NCI-H2171 (cell line): ENCODE results near the gene LMOD1.
"Not testable (repeated sequence)": the region's sequence is repeated elsewhere in the genome, so short reads cannot be mapped to it uniquely, and the experiment has no call there.

ENCODE experiments used
- DNase-seq: peaks from one replicate; lab custom pipeline; 2025; lab: John Stamatoyannopoulos, UW

The LMOD1 gene

DNA sequence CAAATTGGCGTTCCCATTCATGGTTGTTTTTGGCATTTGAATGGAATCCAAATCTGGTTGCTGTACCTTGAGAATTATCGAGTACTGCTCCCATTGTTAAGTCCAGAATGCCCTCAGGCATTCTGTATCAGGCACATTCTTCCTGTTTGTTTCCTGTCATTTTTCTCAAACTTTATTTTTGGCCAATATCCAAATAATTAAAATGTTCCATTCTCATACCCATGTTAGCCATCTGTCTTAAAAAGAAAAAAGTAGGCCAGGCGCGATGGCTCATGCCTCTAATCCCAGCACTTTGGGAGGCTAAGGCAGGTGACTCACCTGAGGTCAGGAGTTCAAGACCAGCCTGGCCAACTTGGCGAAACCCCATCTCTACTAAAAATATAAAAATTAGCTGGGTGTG lies 86.9 kb downstream of the LMOD1 start:
- no peak for DNase-seq

GRCh38 chr1:201856722-201857121 lies 89.6 kb downstream of the LMOD1 start:
- DNase-seq: not testable (repeated sequence)

DNA sequence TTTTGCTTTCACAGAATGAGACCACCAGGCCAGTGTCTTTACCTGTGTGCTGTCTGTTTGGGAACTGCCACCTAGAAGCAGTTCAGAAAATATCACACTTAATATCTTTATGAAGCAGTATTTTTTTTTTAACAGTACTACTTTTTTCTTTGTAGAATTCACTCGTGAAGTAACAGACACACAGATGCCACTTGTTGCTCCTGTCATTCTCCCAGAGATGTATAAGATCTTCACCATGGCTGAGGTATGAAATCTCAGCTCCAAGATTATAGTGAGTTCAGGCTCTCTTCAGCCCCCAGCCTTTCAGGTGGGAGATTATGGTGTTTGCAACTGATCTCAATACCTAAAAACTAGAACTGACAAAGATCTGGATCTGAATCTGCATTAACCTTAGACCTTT lies 94.4 kb downstream of the LMOD1 start:
- DNase-seq: no peak

- DNase-seq: no peak
Observed at GRCh38 chr1:201850053-201850397, 96.3 kb downstream of the LMOD1 start.

DNA sequence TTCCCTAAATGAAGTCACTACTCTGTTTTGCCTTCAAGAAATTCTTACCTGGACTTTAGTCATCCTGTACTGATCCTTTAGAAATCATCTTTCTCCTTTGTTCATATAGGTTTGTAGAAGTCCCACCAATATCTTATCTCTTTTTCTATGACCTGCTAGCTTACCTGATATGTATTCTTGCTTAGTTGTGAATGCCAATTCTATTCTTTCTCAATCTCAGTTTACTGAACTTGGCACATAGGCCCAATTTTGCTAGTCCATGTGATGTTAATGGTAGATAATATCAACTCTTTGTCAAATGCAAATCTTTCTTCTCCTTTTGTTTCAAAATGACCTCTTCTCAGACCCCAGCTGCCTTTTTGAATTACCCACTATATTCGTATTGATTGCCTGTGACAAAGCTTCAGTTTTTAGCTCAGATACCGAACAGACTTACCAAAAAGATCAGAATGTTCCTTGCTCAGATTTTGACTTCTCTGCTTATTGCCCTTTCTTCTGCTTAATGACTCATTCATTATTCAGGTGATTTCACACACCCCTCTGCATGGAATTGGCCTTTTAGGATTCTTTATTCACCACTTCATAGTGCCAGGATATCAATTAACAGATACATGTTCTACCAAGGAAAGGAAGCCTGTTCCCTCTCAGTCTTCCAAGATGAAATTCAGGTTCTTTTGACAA lies 96.8 kb downstream of the LMOD1 start:
- no peak for DNase-seq

GRCh38 chr1:201848230-201848629 lies 98.1 kb downstream of the LMOD1 start:
- no peak for DNase-seq

- DNase-seq: no peak
Observed at GRCh38 chr1:201847150-201847549, 99.2 kb downstream of the LMOD1 start.
